IPS DF 4.7 (cell line): ENCODE measurements around the gene KCNA2.

ENCODE experiments used
- DNase-seq: peaks from one replicate; pipeline ENCODE4 v3.0.0-alpha.2; 2013; ENCODE audit warnings: low spot score; ENCODE audit errors: extremely low read depth

The KCNA2 gene

GRCh38 chr1:110605901-110606656, at the start of gene KCNA2:
Gene KCNA2, minus strand, starts transcription at chr1:110606358. Its CDS starts 1,576 bp downstream, at chr1:110604782.
- DNase-seq, result no peak

GRCh38 chr1:110650609-110651008, 44.5 kb upstream of the KCNA2 start:
- no peak for DNase-seq

GRCh38 chr1:110648417-110648816, 42.3 kb upstream of the KCNA2 start:
- DNase-seq, result no peak

- DNase-seq, result no peak
Measured at GRCh38 chr1:110647254-110647891, 41.2 kb upstream of the KCNA2 start.

GRCh38 chr1:110645821-110646735, 39.9 kb upstream of the KCNA2 start:
- no peak for DNase-seq

- DNase-seq, result no peak
Measured at GRCh38 chr1:110645211-110645610, 39.1 kb upstream of the KCNA2 start.

- no peak for DNase-seq
Measured at GRCh38 chr1:110643879-110644472, 37.8 kb upstream of the KCNA2 start.

- no peak for DNase-seq
Measured at GRCh38 chr1:110639724-110640386, 33.7 kb upstream of the KCNA2 start.

- no peak for DNase-seq
Measured at GRCh38 chr1:110638556-110638955, 32.4 kb upstream of the KCNA2 start.

GRCh38 chr1:110638058-110638457, 31.9 kb upstream of the KCNA2 start:
- DNase-seq, result no peak

- no peak for DNase-seq
Measured at GRCh38 chr1:110637475-110637874, 31.3 kb upstream of the KCNA2 start.

- no peak for DNase-seq
Measured at GRCh38 chr1:110636149-110636935, 30.2 kb upstream of the KCNA2 start.

GRCh38 chr1:110635434-110635833, 29.3 kb upstream of the KCNA2 start:
- DNase-seq, result no peak

- DNase-seq, result no peak
Measured at GRCh38 chr1:110634455-110635311, 28.5 kb upstream of the KCNA2 start.

- no peak for DNase-seq
Measured at GRCh38 chr1:110634086-110634454, 27.9 kb upstream of the KCNA2 start.

GRCh38 chr1:110633646-110634030, 27.5 kb upstream of the KCNA2 start:
- no peak for DNase-seq

GRCh38 chr1:110631836-110632620, 25.9 kb upstream of the KCNA2 start:
- DNase-seq, result no peak

- DNase-seq, result no peak
Measured at GRCh38 chr1:110630839-110631663, 24.9 kb upstream of the KCNA2 start.
